ENCODE measurements around the gene NKIRAS1. TPM values are rescaled to one million over a fixed set of nuclear protein-coding genes. Genes with fewer than 3 reads are reported as not detected.

The NKIRAS1 gene
- total RNA-seq, 1 donor from 2014 or later: 30.9 TPM

Other genes starting within 250 kb of the NKIRAS1 start
- gene UBE2E1, start 111.0 kb downstream of the NKIRAS1 start, total RNA-seq (ENCODE audit: low replicate concordance): 376 and 391 TPM in 2 replicates
- gene RPL15, start 142 bp upstream of the NKIRAS1 start, total RNA-seq (ENCODE audit: low replicate concordance): 5,928 and 7,186 TPM in 2 replicates
- gene NR1D2, start 28.3 kb upstream of the NKIRAS1 start, total RNA-seq (ENCODE audit: low replicate concordance): 28.9 and 43.7 TPM in 2 replicates

Measured in neural progenitor cell (in vitro differentiated cells).